ENCODE results near the gene RNF207.

Gene RNF207

DNA sequence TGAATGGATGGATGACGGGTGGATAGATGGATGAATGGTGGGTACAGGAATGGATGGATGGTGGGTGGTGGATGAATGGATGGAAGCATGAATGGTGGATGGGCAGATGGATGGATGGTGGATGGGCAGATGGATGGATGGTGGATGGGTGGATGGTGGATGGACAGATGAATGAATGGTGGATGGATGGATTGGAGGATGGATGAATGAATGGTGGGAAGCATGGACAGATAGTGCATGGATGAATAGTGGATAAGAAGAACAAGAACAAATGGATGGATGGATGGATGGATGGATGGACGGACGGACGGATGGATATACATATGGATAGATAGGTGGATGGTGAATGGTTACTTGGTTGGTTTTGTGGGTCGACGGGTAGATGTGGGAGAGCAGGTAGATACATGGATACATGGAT lies 30.5 kb upstream of the RNF207 start:
- no peak for DNase-seq

DNA sequence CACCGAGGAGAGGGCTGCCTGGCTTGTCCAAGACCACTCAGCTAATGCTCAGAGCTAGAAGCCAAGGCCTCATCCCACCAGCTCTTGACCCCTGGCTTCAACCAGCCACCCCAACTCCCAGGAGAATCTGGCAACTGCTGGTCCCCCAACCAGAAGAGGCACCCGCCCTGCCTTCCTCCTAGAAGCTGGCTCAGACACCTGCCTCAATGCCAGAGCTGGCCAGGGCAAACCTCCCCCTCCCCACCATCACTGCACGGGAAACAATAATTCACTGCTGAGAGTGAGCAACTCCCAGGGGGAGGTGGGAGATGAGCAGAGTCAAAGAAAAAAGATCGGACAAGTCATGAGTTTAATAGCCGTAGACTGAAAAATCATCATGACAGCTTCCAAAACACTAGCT lies 29.1 kb upstream of the RNF207 start:
- DNase-seq = no peak

DNA sequence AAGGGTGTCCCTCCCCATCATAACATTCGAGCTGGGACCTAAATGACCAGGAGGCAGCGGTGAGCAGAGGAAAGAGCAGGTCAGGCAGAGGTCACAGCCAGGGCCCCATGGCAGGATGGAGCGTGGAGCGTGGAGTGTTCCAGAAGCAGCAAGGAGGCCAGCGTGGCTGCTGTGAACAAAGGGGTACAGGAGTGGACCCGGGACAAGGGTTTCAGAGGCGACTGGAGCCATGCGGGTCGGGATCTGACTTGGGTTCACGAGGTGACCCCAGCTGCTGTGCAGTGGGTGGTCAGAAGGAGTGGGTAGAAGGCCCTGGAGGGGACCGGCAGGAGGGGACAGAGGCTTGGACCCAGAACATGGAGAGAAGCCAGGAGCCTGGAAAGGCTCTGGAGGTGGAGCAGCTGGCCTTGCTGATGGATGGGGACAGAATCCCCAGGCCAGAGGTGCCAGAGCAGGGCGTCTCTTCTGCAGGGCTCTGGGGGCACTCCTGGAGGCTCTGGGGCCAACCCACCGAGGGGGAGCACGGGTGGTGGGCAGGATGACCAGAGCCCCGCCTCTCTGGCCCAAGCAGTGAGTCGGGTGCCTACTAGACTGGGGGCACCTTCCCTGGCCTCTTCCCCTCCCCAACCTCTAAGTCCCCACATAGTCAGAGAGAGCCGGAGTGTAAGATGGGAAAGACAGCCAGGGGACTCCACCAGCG lies 28.1 kb upstream of the RNF207 start:
- no peak for DNase-seq

DNA sequence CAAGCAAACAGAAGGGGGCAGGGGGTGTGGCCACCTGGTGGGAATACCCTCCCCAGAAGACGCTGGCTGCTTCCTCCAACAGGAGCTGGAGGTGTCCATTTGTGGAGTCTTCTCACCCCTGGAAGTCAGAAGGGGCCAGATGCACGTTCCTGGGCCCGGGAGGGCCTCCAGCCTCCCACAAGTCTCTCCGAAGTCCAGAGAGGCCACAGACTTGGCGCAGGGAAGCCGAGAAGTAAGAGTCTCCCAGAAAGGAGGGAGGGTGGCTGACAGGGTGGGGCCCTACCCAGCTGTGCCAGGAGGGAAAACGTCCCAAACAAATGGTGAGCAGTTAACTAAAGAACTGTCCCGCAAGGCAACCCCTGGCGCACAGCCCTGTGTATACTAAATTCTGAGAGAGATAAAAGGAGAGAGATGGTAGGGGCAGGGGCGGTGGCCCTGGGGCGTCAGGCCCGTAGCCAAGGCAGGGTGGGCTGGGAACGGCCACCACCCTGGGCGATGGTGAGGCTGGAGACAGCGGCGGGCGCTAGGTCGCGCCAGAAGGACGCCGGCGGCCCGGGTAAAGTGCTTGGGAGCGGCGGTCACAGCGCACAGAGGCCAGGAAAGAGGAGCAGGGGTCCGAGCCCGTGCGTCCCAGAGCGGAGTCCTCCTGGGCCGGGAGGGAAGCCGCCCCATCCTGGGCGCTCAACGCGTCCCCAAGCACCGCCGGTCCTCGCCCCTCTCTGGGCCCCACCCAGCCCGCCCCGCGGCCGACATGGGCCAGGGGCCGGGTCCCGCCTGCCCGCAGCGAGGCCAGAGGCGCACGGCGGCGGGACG lies 27.0 kb upstream of the RNF207 start:
- no peak for DNase-seq

DNA sequence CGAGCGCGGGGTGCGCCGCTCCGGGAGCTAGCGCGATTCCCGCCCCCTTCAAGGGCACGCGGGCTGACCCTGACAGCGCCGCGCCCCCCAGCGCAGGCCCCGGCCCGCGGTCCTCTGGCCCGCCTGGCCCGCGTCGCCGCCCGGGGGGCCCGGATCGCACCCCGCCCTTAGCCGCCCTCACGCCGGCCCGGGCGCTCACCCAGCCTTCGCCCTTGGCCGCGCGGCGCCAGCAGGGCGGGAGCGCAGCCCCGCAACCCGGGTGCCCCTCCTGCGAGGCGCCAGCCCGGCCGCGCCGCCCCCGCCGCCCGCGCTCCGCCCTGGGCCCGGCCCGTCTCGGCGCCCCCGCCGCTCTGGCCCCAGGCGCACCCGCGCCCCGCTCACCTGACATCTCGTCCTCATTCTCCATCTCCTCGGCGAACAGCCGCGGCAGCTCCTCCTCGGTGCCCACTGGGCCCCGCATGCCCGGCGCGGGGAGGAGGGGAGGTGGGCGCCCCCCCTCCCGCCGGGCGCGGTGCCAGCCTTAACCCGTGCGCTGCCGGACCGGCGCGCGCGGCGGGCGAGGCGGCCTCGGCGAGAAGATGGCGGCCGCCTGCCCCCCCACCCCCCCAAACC lies 26.2 kb upstream of the RNF207 start:
- DNase-seq = no peak

DNA sequence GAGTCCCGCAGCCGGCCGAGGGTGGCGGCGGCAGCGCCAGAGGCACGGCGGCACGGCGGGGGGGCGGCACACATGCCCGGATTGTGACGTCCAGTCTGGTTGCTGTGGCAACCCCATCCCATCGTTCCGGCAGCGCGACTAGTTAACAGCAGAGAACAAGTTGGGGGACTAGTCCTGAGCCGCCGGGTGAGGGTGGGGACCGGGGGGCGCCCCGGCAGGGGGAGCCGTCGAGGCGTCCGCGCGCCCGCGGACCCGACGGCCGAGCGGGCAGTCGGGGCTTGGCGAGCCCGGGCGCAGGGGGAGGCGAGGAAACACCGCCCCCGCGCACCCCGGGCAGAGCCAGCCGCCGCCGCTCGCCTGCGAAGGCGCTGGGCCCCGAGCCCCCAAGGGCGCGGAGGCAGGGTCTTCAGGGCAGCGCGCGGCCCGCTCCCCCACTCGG lies 25.6 kb upstream of the RNF207 start, which contains the start of gene CHD5:
Gene CHD5 (minus strand): TSS at position 54 of the 439 bp plus-strand sequence. CDS start 298 bp downstream, outside the sequence.
- DNase-seq = no peak

DNA sequence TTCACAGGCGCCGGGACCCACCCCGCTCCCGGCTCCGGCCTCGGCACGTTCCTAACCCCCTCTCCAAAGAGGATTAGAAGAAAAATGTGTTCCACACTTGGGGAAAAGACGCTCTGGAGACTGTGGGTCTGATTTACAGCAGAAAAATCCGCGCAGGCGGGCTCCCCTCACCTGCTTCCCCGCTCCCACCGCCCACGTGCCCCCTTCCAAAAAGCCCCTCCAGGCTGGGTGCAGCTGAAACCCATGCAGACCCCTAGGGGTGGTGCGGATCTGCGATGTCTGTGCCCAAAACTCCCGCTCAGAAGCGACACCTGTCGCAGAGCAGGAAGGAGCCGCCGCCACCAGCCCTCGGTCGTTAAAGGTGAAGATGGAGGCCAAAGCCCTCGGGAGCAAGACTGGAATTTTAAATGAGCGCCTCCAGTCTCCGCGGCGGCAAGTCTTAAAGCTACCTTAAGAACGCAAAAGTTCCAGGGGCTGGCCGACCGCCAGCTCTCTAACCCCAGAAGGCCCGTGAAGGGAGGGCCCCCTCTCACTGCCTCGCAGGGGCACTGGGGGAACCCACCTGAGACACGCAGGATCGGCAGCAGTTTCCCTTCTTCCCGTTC lies 25.1 kb upstream of the RNF207 start:
- no peak for DNase-seq

DNA sequence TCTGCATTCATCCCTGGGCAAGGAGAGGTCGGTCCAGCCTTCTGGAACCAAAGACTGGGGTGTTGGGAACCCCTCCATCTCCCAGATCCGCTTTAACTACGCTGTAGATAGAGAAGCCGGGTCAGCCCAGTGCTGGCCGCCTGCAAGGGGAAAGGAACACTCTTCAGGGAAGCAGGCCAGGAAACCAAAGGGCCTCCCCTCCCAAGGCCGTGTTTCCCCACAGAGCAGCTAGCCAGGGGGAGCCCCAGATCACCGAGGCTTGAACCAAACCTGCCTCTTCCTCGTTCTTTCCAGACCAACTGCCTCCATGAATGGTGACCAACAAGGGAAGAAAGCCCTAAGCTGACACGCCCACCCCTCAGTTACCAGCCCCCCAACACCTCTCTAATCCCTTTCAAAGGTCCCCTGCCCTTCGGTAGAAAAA lies 24.6 kb upstream of the RNF207 start:
- no peak for DNase-seq

DNA sequence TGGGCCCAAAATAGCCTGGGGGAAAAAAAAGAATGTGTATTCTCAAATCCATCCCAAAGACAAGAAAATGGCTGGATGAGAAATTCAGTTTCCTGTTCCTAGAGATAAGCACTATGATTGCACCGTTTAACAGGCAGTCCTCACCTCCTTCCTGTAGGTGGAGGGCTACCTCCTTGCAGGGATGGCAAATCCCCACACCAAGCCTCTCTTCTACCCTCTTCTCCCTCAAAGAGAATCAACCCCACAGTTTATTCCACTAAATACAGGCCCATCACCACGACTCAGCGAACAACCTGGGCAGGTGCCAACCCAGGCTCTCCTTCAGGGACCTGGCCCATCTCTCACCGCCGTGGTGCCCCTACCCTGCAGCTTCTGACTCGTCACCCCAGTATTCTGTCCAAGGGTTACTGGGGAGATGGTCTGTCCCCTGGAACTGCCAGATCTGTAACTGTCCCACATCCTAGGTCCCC lies 22.4 kb upstream of the RNF207 start:
- DNase-seq = no peak

DNA sequence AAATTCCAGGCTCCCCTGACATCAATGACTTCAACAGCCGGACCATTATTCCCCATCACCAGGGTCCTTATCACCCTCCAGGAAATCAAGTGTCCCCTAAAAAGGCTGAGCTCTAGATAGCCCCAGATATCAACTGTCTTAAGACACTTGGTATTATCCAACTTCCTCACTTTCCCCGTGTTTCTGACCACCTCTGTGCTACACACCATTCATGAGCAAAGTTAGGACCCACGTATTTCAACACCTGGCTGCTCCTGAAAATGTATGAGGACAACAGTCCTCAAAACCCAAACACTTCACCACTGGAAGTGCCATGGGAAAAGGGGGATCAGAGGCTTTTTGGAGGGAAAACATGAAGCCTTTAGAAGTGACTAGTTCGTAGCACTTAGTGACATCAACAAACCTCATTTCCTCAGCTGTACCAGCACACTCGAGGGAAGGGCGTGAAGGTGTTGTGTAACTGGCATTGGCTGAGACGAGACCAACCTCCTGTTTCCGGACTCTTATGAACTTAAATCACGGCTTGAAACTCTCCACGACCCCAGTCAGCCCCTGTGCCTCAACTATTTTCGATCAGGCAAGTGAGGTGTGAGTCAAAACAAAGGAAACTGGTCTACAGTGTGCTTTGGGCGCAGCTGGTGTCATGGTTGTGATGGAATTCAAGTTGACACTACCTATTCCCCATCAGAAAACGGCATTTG lies 21.7 kb upstream of the RNF207 start:
- no peak for DNase-seq

DNA sequence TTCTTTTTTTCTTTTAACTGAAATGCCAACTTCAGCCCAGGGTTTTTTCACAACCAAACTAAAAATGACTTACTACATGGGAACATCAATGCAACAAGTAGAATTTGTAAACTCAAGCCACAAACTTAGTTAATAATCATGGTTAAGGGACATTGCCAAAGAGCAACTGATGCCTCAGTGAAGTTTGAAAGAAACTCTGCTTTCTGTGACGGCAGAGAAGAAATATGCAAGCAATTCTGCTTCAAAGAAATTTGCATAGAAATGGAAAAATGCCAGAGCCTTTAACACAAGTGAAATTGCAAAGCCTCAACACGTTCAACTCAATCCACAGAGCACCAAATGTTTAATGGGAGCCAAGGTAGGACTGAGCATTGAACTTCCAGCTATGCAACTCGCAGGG lies 20.8 kb upstream of the RNF207 start:
- no peak for DNase-seq

DNA sequence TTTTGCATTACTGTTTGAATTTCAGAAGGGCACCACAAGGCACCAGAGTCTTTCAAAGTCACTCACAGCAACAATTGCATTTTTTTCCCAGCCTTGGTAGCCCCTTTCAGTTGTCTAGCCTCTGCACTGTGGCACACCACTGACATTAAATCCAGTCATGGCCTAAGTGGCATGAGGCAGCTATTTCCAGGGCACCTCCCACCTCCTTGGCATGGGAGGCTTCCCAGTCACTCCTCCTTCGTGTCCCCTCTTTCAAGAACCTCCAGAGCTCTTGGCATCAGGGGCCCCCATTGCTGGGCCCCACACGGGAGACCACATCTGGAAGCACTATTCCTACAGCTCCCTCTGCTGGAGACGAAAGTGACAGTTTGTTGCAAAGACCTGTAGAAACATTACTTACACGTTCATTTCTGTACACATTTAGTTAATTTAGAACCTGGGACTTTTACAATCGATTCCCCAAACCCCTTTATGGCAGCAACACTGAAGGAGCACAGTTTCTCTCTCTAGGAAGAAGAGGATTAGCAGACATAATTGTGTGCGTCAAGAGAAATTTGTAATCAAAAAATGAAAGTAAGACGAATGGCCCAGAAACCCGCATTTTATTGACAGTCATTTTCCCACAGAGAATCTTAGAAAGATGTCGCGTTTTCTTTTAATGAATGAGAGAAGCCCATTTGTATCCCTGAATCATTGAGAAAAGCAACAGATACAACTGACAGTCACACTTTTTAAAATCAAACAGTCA lies 20.1 kb upstream of the RNF207 start:
- DNase-seq = peak; percentile 48

DNA sequence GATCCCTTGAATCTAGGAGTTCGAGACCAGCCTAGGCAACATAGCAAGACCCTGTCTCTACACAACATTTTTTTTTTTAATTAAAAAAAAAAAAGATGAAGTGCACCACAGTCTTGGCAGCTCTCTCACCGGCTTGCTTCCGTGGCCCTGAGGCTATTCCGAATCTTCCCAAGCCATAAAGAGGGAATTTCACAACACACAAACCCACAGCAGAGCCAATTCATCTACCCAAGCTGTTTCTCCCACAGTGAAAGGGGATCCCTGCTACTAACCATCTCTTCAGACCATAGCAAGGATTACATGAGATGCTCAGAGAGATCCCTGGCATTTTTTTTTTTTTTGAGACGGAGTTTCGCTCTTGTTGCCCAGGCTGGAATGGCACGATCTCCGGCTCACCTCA lies 17.5 kb upstream of the RNF207 start:
- DNase-seq = no peak

DNA sequence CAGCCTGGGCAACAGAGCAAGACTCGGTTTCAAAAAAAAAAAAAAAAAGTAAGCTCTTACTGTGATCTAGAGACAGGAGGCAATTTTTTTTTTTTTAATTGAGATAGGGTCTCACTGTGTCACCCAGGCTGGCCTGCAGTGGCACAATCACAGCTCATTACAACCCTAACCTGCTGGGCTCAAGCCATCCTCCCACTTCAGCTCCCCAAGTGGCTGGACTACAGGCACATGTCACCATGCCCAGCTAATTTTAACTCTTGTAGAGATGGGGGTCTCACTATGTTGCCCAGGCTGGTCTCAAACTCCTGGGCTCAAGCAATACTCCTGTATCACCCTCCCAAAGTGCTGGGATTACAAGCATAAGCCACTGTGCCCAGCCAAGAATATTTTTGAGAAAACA lies 14.0 kb upstream of the RNF207 start:
- DNase-seq = no peak

DNA sequence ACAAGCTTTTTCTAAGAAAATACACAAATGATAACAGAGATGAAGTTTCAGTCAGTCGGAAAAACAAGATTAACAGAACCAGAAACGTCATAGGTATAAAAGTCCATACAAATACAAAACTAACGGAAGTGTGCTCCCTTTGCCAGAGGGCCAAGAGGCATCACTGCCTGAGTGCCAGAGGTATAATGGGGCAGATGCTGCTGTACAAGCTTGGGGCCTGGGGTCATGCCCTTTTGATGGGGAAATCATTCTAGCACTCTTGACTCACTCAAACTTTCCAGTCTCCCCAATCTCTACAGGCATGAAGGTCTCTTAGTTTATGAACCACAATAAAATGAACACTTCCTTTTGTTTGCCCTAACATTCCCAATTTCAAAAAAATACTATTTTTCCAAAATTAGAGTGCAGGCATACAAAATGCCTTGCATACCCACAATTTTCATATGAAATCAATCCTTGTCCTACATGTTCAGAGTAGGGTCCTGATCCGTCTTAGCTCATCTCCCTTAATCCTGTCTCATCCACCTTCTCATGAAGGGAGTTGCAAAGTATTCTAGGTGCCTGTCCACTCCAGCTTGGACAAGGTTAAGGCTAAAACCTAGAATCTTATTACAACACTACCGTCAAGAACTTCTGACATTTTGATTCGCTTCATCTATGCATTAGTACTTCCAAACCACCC lies 8.0 kb upstream of the RNF207 start:
- DNase-seq = no peak

DNA sequence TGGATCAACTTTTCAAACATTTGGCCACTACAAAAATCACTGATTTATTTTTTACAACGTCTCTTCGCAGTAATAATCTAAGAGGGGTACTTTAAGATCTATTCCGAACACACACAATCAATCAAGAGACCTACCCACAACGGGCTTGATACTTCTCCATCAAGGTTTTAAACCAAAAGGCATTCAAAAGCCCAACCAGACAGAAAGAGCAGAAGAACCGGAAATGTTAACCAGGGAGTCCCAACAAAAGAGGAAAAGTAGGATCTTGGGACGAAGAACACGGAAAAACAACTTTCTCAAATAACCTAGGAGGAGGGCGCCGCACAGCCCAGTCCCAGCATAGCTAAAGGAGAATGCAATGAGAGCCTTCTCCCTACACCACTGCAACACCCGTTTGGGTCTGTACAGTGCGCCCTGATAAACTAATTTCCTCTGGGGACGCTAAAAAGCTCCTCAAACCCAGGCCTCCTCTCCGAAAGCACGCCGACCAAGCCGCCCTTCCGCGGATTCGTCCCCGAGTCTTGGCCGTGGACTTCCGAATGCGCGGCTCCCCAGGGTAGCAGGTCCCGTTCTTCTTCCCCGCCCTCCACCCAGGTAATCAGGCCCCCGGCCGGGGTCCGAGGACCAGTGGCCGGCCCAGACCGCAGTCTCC lies 7.1 kb upstream of the RNF207 start:
- no peak for DNase-seq

DNA sequence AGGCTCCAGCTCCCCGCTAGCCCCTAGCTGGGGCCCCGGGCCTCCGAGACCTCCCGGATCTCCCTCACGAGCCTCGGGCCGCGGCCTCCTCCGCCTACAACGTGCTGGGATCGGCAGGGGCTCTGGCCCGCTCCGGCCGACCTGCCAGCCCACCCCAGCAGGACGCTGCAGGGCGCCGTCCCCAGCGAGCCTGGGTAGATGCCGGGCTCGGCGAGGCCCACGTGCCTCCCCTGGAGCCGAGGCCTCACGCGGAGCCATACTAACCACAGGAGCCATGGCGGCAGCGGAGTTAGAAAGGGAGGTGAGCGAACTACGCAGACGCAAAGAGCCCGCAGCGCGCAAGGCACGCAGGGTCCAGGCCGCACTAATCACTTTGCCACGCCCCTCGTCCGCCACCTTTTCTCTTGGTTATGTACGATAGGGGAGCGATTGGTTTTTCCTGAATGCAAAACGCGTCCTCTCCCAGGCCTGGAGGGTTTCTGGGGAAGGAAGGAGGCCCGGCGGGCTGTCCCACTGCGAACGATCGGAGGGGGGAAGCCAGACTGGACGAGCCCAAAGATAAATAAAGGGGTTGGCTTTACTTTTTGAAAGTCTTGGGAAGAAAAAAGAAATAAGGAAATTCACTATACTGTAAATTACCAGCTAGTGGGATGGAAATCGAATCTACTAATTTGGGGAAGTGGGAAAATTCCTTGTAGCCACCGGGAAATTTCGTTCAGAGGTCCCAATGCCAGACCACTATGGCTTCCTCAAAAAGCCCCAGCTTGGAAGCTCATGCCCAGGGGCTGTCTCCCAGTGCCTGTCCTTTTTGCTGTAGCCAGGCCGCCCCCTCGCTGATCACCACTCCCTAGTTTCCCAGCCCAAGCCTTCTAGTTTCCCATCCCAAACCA lies 6.4 kb upstream of the RNF207 start, which contains the start of gene RPL22:
Gene RPL22 (minus strand): TSS at position 298 of the 890 bp plus-strand sequence. CDS start 22 bp downstream, at position 276.
- peak; percentile 99 for DNase-seq

DNA sequence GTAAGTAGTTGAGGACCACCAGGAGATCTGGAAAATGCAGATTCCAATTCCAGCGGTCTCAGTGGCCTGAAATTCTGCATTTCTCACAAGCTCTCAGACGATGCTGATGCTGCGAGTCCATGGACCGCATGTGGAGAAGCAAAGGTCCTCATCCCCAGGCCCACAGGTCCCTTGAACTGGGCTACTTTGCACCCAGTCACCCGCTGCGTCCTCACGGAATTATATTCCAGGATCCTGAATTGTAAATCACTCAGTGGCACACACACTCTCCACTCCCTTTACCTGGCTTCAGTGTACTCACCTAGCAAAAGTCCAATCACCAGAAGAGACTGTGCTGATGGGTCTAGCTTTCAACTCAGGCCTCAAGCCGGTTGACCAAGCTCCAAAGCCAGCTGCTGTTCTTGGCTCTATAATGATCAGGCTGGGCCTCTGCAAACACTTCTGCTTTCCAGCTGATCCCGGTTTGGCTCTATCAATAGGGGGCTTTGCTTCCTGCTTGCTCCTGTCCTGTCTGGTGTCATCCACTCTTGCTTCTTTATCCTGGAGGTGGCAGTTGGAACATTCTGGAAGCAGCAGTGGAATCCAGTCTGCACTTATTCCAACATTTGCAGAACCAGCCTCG lies 5.6 kb upstream of the RNF207 start:
- no peak for DNase-seq

DNA sequence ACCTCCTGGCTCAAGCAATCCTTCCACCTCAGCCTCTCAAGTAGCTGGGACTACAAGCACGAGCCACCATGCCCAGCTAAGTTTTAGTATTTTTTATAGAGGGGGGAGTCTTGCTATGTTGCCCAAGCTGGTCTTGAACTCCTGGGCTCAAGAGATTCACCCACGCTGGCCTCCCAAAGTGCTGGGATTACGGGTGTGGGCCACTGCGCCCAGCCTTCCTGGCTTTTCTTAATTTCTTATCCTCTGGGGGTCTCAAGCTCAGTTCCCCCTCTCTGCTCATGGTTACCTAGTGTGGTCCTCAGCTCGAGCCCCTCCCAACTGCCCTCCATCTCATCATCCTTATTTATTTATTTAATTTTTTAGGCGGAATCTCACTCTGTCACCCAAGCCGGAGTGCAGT lies 3.7 kb upstream of the RNF207 start:
- no peak for DNase-seq

Data from activated CD4-positive, alpha-beta T cell treated with anti-CD3 and anti-CD28 coated beads, Interleukin-2, amount 50 U/mL, for 16 hours (primary cell).